ENCODE data around the gene MLC1.

- no peak for TF ChIP-seq CTCF (conservative IDR thresholded peaks at IDR 0.05; ENCODE audit: low read length)
- no peak for TF ChIP-seq EZH2phosphoT487 (IDR thresholded peaks at IDR 0.05; ENCODE audit: borderline replicate concordance)
These were observed 68.1 kb downstream of the MLC1 start for GRCh38 chr22:50016988-50017700.
